GM12891 (cell line): ENCODE data around the gene C19orf81.

Experiments used
- PAX5 ChIP-seq: IDR thresholded peaks from 2 replicates; pipeline ENCODE4 v1.6.1; 2011; ENCODE audit warnings: low read length, moderate library complexity, mild to moderate bottlenecking; ENCODE audit not compliant: insufficient read depth, severe bottlenecking
- POLR2A ChIP-seq: IDR thresholded peaks from 2 replicates; pipeline ENCODE4 v1.6.1; 2011; ENCODE audit warnings: low read depth, low read length, control low read depth
- POLR2AphosphoS5 ChIP-seq: IDR thresholded peaks from 2 replicates; pipeline ENCODE4 v1.6.1; 2011; ENCODE audit warnings: low read depth, low read length, control low read depth
- POU2F2 ChIP-seq: IDR thresholded peaks from 2 replicates; pipeline ENCODE4 v1.6.1; 2011; ENCODE audit warnings: low read depth, mild to moderate bottlenecking, control low read depth, low read length, moderate library complexity
- SPI1 ChIP-seq: IDR thresholded peaks from 2 replicates; pipeline ENCODE4 v1.6.1; 2011; ENCODE audit warnings: low read depth, low read length, control low read depth
- TAF1 ChIP-seq: IDR thresholded peaks from 2 replicates; pipeline ENCODE4 v1.6.1; 2011; ENCODE audit warnings: low read depth, low read length, control low read depth

- TF ChIP-seq POLR2AphosphoS5 (no peak), POLR2A (no peak), SPI1 (no peak), TAF1 (no peak), PAX5 (no peak), POU2F2 (no peak)
Measured at GRCh38 chr19:50662651-50663481, 13.6 kb downstream of the C19orf81 start.
